GM19240 (cell line): ENCODE measurements around the gene ARHGDIG.

Source experiments
- DNase-seq: peaks from one replicate; pipeline ENCODE4 v3.0.0; 2011; ENCODE audit warnings: low spot score; ENCODE audit not compliant: insufficient read length

Gene ARHGDIG

GRCh38 chr16:296806-297510 lies 16.6 kb downstream of the ARHGDIG start:
- DNase-seq: no peak

GRCh38 chr16:297832-298231 lies 17.4 kb downstream of the ARHGDIG start:
- DNase-seq: no peak

- no peak for DNase-seq
Observed at GRCh38 chr16:301235-301634, 20.8 kb downstream of the ARHGDIG start.

GRCh38 chr16:301950-302349 lies 21.6 kb downstream of the ARHGDIG start:
- DNase-seq: no peak

GRCh38 chr16:303760-304505 lies 23.5 kb downstream of the ARHGDIG start:
- no peak for DNase-seq

GRCh38 chr16:305916-306626 lies 25.7 kb downstream of the ARHGDIG start:
- no peak for DNase-seq

- DNase-seq: no peak
Observed at GRCh38 chr16:306911-307370, 26.6 kb downstream of the ARHGDIG start.

GRCh38 chr16:307691-308312 lies 27.4 kb downstream of the ARHGDIG start:
- no peak for DNase-seq

- no peak for DNase-seq
Observed at GRCh38 chr16:309476-309875, 29.1 kb downstream of the ARHGDIG start.

- DNase-seq: no peak
Observed at GRCh38 chr16:311725-312124, 31.3 kb downstream of the ARHGDIG start.

- no peak for DNase-seq
Observed at GRCh38 chr16:314351-314750, 34.0 kb downstream of the ARHGDIG start.

GRCh38 chr16:314795-315299 lies 34.5 kb downstream of the ARHGDIG start:
- DNase-seq: no peak

- no peak for DNase-seq
Observed at GRCh38 chr16:316741-317464, 36.5 kb downstream of the ARHGDIG start.

- no peak for DNase-seq
Observed at GRCh38 chr16:317583-317982, 37.2 kb downstream of the ARHGDIG start.

GRCh38 chr16:318628-319027 lies 38.2 kb downstream of the ARHGDIG start:
- no peak for DNase-seq

GRCh38 chr16:320206-320605 lies 39.8 kb downstream of the ARHGDIG start:
- no peak for DNase-seq

GRCh38 chr16:321532-321931 lies 41.1 kb downstream of the ARHGDIG start:
- no peak for DNase-seq

GRCh38 chr16:322476-323143 lies 42.2 kb downstream of the ARHGDIG start:
- no peak for DNase-seq

GRCh38 chr16:324201-324450 lies 43.7 kb downstream of the ARHGDIG start:
- no peak for DNase-seq

GRCh38 chr16:324451-325334 lies 44.3 kb downstream of the ARHGDIG start:
- peak; percentile 62 for DNase-seq
